ENCODE data around the gene WDR17.

The WDR17 gene

DNA sequence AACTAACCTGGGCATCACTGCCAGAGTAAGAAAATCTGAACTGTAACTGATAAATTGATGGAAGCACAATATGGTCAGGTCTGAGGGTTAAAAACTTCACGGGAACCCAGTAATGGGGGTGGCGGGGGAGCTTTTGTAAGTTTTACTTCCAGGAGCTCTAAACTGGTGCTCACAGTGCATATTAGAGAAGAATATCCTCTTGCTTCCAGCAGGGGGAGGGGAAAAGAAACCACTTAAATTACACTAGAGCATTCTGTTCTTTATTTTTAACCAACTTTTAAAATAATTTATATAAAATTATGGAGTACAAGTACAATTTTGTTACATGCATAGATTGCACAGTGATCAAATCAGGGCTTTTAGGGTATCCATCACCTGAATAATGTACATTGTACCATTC, 33.7 kb downstream of the WDR17 start:
- DNase-seq (ENCODE audit: low read depth) = no peak

- no peak for DNase-seq (ENCODE audit: low read depth)
Observed at GRCh38 chr4:176102414-176103063, 36.9 kb downstream of the WDR17 start.

- no peak for DNase-seq (ENCODE audit: low read depth)
Observed at GRCh38 chr4:176107695-176108094, 42.1 kb downstream of the WDR17 start.

- peak; percentile 1 for DNase-seq (ENCODE audit: low read depth)
Observed at GRCh38 chr4:176123710-176124407, 58.2 kb downstream of the WDR17 start.

DNA sequence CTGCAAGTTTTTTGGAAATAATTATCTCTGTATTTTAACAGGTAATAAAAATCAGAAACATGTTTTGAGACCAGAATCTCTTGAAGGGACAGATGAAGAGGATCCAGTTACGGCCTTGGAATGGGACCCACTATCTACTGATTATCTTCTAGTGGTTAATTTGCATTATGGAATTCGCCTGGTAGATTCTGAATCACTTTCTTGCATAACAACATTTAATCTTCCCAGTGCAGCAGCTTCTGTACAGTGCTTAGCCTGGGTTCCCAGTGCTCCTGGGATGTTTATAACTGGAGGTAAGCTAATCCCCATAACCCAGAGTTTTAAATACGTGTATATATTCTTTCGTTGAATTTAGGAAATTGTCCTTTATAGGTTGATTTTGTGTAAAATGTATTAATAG, 59.4 kb downstream of the WDR17 start:
- no peak for DNase-seq (ENCODE audit: low read depth)

GRCh38 chr4:176134670-176135069, 69.0 kb downstream of the WDR17 start:
- DNase-seq (ENCODE audit: low read depth) = no peak

- no peak for DNase-seq (ENCODE audit: low read depth)
Observed at GRCh38 chr4:176137631-176138030, 72.0 kb downstream of the WDR17 start.

- DNase-seq (ENCODE audit: low read depth) = no peak
Observed at GRCh38 chr4:176139518-176139917, 73.9 kb downstream of the WDR17 start.

DNA sequence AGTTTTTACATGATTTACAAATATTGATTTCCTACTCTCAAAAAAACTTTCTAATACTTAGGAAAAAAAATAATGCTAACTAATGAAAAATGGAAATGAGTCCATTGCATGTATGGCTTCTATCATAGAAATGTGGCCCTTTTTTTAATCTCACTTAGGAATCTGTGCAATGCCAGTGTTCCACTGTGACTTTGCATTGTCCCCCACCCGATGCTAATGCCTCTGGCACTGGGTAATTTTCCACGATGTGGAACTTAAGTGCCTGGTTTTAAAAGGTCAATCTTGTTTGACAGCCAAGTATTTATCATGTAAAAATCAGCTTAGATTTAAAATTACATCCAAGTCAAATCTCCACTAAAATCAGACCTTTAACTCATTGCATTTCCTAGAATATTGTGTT, 76.6 kb downstream of the WDR17 start:
- DNase-seq (ENCODE audit: low read depth) = no peak

GRCh38 chr4:176149680-176150355, 84.2 kb downstream of the WDR17 start:
- no peak for DNase-seq (ENCODE audit: low read depth)

DNA sequence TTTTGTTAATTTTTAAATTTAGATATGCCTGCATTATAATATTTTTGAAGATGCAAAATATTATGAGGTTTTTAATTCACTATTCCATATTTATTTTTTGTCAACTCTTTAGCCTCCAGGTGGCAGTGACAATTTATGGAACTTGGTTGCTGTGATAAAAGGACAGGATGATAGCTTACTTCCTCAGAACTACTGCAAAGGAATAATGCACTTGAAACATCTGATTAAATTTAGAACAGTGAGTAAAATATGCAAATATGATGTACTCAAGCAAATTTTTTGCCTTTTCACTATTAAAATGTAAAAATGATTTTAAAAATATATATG, 84.7 kb downstream of the WDR17 start:
- DNase-seq (ENCODE audit: low read depth) = peak; percentile 12

GRCh38 chr4:176150704-176151103, 85.1 kb downstream of the WDR17 start:
- no peak for DNase-seq (ENCODE audit: low read depth)

DNA sequence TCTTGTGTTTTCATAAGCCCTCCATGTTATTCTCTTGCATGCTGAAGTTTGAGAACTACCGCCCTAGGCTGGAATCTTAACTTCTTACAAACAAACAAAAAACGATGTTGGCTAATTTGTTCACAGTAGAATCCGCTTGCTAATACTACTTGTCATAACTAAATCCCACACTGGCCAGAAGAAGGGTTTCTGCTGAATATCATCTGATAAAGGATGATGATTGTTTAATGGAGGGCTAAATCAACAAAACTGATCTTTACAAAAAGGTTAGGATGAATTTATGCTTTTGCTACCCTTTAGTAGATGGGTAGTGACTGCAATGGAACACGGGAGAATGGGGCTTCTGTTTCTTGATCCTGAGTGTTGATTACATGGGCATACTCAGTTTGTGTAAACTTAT, 87.5 kb downstream of the WDR17 start:
- DNase-seq (ENCODE audit: low read depth) = no peak

- peak; percentile 79 for DNase-seq (ENCODE audit: low read depth)
Observed at GRCh38 chr4:176156656-176157055, 91.0 kb downstream of the WDR17 start.

DNA sequence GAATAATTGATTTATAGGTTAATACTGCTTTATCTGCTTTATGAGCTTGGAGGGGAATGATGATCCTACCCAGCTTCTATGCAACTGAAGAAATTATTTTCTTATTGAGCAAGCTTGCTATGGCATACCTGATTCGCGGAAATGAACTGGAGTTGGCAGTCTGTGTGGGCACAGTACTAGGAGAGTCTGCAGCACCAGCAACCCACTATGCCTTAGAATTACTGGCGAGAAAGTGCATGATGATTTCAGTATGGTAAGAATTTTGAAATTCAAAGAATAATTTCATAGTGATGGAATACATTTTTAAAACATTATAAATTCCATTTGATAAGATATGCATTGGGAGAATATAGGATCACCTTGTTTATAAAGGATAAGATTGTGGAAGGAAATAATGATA, 97.4 kb downstream of the WDR17 start:
- DNase-seq (ENCODE audit: low read depth) = no peak

DNA sequence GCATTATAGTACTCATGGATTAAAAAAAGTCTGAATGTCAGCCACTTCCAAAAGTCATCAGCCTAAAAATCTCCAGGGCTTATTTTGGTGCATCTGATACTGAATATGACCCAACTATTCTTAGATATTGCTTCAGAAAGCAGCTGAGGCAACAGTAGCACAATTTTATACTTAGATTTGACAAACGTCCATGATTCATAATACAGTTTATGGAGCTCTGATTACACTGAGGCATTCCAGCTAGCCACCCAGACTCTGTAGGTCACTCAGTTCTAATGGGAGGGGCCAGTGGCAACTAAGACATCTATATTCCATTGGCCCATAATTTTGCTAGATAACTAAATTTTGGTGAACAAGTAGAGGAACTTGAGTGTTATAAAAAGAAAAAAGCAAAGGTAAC, 119.4 kb downstream of the WDR17 start:
- DNase-seq (ENCODE audit: low read depth) = peak; percentile 60

DNA sequence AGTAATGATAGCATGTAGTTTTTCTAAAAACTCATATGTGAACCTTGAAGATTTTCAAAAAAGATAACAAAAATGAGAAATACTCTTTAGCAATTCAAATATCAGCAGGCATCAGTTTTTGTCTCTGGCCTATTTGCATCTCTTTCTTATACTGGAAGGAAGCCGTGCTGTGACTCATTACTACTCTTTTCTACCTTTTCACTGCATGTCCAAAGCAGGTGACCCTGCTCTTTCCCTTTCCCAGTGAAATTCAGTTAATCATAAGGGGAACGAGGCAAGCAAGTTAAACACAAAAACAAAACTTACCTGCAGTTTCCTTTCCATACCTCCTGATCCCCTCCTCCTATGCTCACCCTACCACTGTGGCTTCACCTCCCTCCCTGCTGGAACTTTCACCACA, 120.4 kb downstream of the WDR17 start:
- DNase-seq (ENCODE audit: low read depth) = no peak

- DNase-seq (ENCODE audit: low read depth) = no peak
Observed at GRCh38 chr4:176186671-176187395, 121.2 kb downstream of the WDR17 start.

GRCh38 chr4:176187624-176188023, 122.0 kb downstream of the WDR17 start:
- DNase-seq (ENCODE audit: low read depth) = no peak

GRCh38 chr4:176188654-176189053, 123.0 kb downstream of the WDR17 start:
- no peak for DNase-seq (ENCODE audit: low read depth)

DNA sequence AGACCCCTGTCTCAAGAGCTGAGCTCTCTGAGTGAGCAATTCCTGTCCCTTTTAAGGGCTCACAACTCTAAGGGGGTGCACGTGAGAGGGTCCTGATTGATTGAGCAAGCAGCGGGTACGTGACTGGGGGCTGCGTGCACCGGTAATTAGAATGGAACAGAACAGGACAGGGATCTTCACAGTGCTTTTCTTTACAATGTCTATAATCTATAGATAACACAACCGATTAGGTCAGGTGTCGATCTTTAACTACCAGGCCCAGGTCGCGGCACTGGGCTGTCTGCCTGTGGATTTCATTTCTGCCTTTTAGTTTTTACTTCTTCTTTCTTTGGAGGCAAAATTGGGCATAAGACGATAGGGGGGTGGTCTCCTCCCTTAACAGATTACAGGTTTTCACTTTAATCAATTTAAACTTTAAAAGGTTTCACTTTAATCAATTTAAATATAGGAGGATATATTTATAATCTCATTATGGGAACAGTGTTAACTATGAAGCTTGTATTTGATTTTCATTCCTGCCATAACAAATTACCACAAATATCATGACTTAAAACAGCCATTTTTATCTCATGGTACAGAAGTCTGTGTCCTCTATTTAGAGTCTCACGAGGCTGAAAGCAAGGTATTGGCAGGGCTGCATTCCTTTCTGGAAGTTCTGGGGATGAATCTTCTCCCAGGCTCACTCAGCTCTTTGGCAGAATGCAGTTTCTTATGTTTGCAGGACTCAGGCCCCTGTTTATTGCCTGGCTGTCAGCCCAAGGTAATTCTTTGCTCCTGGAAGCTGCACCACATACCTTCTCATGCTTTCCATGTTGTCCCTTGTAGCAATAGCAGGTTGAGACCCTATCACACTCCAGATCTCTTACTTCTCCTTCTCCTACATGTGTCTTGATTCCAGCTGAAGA, 124.5 kb downstream of the WDR17 start:
- DNase-seq (ENCODE audit: low read depth) = no peak

DNA sequence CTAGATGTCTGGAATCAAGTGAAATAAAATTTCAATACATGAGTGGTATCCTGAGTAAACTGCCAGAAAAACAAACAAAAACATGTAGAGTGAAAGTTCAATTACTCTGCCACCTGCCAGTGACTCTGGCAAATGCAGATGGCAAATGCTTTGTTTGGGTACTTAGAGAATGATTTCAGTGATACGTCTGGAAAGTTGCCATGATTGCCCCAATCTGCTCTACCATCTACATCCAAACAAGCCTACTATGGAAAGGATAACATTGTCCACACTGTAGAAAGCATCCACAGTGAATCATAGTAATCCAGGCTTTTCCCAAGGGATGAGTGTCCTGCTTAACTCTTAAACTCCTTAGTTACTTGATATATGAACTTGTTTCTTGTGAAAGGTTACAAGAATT, 126.3 kb downstream of the WDR17 start:
- DNase-seq (ENCODE audit: low read depth) = no peak
